ENCODE measurements around the gene TMX1.

Gene TMX1

DNA sequence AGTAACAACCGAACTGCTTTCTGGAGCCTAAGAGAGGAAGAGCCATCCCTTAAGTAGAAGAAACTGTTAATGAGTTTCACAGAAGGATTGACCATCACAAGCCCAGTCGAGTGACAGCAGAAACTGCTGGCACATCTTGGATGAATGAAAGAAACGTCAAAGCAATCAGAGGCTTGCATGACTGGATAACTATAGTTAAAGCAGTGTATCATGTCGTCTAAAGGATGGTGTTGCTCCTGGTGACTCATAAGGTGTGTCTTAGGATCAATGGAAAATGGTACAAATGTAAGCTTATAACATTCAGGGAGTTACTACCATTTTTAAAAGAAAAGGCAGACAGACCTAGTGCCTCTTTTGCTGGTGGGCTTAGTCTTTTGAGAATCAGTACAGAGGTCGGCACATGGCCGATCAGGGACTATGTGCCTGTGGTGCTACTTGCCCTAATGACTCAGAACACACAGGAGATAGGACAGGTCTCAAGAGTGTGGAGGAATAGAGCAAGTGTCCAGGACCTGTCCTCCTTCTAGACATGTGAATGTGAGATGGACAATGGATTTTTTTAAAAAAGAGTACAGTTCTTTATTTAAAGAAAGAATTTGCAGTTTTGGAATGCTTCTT is 55.7 kb downstream of the TMX1 start:
- Histone ChIP-seq H3K9me3 (ENCODE audit: insufficient read depth, low read depth, low read length) (no peaks in the 10 kb centered on the region), H3K36me3 (ENCODE audit: insufficient read depth, low read depth, low read length) (no peaks in the 10 kb centered on the region), H3K4me1 (ENCODE audit: insufficient read depth, low read length) (peaks cover 4% of the 10 kb centered on the region; the same call in 1 of the 2 replicates), H3K27me3 (ENCODE audit: insufficient read depth, low read length) (no peaks in the 10 kb centered on the region), H3K4me3 (ENCODE audit: low read length) (no peak overlapping the region), H3K9ac (ENCODE audit: low read depth, low read length) (no peak overlapping the region), H3K27ac (ENCODE audit: low read length) (no peak overlapping the region)

DNA sequence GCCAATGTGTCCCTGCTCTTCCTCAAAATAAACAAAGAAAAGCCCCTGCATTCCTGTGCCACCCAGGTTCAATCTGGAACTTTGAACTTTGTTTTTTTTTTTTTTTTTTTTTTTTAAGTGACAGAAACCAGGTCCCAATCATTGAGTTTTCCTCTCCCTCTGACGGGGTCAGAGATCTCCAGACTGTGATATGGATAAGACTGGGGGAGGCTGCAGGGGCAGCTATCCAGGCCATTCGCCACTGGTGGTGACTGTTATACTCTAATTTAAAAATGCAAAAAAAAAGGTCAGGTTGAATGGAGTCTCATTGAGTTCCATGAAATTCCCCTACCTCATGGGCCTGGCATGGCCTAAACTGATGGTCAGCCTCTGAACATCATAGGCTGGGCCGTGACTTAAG is 57.0 kb downstream of the TMX1 start:
- H3K4me3 ChIP-seq (ENCODE audit: low read length), result no peak overlapping the region
- H3K9me3 ChIP-seq (ENCODE audit: insufficient read depth, low read depth, low read length), result no peaks in the 10 kb centered on the region
- H3K9ac ChIP-seq (ENCODE audit: low read depth, low read length), result no peak overlapping the region
- no peak overlapping the region for H3K27ac ChIP-seq (ENCODE audit: low read length)
- H3K36me3 ChIP-seq (ENCODE audit: insufficient read depth, low read depth, low read length), result no peaks in the 10 kb centered on the region
- peaks cover 4% of the 10 kb centered on the region; the same call in 1 of the 2 replicates for H3K4me1 ChIP-seq (ENCODE audit: insufficient read depth, low read length)
- H3K27me3 ChIP-seq (ENCODE audit: insufficient read depth, low read length), result no peaks in the 10 kb centered on the region

DNA sequence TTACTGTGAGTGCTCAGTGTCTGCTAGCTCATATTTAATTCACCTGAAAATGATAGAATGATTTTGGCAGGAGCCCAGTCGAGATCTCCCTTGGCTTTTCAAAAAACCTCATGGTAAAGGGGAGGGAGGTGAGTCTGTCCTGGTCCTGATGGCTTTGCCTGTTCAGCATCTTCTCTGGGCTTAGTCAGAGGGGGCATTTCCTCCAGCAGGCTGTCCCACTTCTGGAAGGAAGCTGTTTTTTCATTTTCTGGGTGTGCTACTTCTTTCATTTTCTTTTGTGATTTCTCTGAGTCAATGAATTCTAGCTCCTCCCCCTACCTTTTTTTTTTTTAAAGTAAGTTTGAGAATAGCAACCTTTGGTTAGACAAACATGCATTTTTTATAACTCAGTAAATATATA is 58.8 kb downstream of the TMX1 start:
- Histone ChIP-seq H3K4me1 (ENCODE audit: insufficient read depth, low read length) (peaks cover 1% of the 10 kb centered on the region; the same call in 1 of the 2 replicates), H3K9ac (ENCODE audit: low read depth, low read length) (no peak overlapping the region), H3K27me3 (ENCODE audit: insufficient read depth, low read length) (no peaks in the 10 kb centered on the region), H3K9me3 (ENCODE audit: insufficient read depth, low read depth, low read length) (no peaks in the 10 kb centered on the region), H3K36me3 (ENCODE audit: insufficient read depth, low read depth, low read length) (no peaks in the 10 kb centered on the region), H3K4me3 (ENCODE audit: low read length) (no peak overlapping the region), H3K27ac (ENCODE audit: low read length) (no peak overlapping the region)

DNA sequence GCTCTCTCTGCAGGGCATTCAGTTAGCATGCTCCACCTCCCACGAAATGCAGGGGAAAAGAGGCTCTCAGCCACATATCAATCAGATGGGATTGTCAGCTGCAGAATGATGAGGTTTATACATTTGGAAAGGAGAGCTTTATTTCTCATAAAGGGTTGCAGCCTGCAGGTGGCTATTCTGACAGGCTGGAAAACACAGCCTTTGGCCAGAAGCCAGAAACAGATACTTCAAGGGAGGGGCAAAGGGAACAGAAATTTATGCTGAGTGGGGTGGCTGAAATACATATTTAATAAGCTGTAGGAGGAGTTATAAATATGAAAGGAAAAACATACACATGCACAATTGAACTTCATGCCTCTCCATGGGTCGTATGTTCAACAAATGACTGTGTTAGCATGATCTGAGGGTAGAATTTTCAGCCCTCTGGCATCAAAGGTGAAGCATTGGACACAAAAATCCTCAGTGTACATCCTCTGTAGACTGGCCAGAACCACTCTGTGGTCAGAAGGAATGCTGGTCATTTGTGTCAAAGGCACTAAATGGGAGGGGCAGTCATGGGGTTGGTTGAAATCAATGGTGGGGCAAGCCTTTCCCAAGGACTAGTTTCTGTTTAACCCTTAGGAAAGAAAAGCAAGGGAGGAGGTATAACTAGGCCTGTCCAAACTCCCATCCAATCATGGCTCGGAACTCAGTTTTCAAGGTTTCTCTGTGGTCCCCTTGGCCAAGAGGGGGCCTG is 62.4 kb downstream of the TMX1 start:
- Histone ChIP-seq H3K9me3 (ENCODE audit: insufficient read depth, low read depth, low read length) (no peaks in the 10 kb centered on the region), H3K4me1 (ENCODE audit: insufficient read depth, low read length) (peaks cover 8% of the 10 kb centered on the region; the same call in 1 of the 2 replicates), H3K27ac (ENCODE audit: low read length) (no peak overlapping the region)

DNA sequence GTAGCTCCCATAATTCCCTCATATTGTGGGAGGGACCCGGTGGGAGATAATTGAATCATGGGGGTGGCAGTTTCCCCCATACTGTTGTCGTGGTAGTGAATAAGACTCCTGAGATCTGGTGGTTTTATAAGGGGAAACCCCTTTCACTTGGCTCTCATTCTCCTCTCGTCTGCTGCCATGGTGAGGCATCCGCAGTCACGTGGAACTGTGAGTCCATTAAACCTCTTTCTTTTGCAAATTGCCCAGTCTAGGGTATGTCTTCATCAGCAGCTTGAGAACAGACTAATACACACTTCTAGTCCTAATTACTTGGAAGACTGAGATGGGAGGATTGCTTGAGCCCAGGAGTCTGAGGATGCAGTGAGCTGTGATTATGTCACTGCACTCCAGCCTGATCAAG is 64.4 kb downstream of the TMX1 start:
- H3K27ac ChIP-seq (ENCODE audit: low read length), result no peak overlapping the region

More for the DNA sequence above, 62.4 kb downstream of the TMX1 start:
- Histone ChIP-seq H3K9ac (ENCODE audit: low read depth, low read length) (no peak overlapping the region), H3K4me3 (ENCODE audit: low read length) (no peak overlapping the region), H3K27me3 (ENCODE audit: insufficient read depth, low read length) (no peaks in the 10 kb centered on the region), H3K36me3 (ENCODE audit: insufficient read depth, low read depth, low read length) (no peaks in the 10 kb centered on the region)

DNA sequence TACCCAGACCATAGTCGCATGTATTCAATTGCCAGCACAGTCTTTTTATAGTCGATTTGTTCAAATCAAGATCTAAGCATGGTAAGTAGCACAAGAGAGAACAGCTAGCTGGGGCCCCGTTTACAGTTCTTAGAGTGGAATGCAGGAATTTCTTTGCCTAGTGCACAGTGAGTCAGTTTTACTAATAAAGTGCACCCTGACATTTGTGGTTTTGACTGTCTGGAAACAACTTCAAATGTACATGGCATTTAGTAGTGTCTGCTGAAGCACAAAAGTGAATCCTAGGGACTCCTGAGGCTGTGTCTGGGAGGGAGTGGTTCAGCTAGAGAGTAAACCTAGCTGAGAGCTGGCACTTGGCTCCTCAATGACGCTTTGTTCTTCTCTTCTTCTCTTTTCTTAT is 64.9 kb downstream of the TMX1 start:
- Histone ChIP-seq H3K27ac (ENCODE audit: low read length) (no peak overlapping the region), H3K9ac (ENCODE audit: low read depth, low read length) (no peak overlapping the region), H3K4me3 (ENCODE audit: low read length) (no peak overlapping the region)

More for the DNA sequence above, 64.4 kb downstream of the TMX1 start:
- no peaks in the 10 kb centered on the region for H3K9me3 ChIP-seq (ENCODE audit: insufficient read depth, low read depth, low read length)
- no peak overlapping the region for H3K9ac ChIP-seq (ENCODE audit: low read depth, low read length)
- peaks cover 8% of the 10 kb centered on the region; the same call in 1 of the 2 replicates for H3K4me1 ChIP-seq (ENCODE audit: insufficient read depth, low read length)
- H3K36me3 ChIP-seq (ENCODE audit: insufficient read depth, low read depth, low read length), result no peaks in the 10 kb centered on the region
- no peak overlapping the region for H3K4me3 ChIP-seq (ENCODE audit: low read length)
- H3K27me3 ChIP-seq (ENCODE audit: insufficient read depth, low read length), result no peaks in the 10 kb centered on the region

DNA sequence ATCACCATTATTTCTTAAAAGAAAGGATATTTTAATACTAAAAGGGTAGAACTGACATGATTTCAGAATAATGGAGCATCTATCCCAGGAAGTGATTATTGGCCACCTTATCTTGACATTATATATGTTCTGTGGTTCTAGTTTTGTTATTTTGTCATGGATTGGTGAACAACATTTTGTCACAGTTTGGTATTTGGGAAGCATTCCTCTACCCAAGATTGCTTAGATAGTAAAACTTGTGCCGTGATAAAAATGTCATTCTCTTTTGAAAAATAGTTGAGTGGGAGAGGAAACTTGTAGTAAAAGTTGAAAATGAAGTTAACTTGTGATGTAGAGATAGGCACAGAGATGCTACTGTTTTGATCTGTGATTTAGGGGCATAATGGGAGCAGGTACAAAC is 65.7 kb downstream of the TMX1 start:
- no peaks in the 10 kb centered on the region for H3K27me3 ChIP-seq (ENCODE audit: insufficient read depth, low read length)
- no peak overlapping the region for H3K27ac ChIP-seq (ENCODE audit: low read length)
- H3K9me3 ChIP-seq (ENCODE audit: insufficient read depth, low read depth, low read length), result no peaks in the 10 kb centered on the region
- no peak overlapping the region for H3K9ac ChIP-seq (ENCODE audit: low read depth, low read length)
- H3K36me3 ChIP-seq (ENCODE audit: insufficient read depth, low read depth, low read length), result no peaks in the 10 kb centered on the region
- H3K4me1 ChIP-seq (ENCODE audit: insufficient read depth, low read length), result peaks cover 8% of the 10 kb centered on the region; the same call in 1 of the 2 replicates
- H3K4me3 ChIP-seq (ENCODE audit: low read length), result no peak overlapping the region

More for the DNA sequence above, 64.9 kb downstream of the TMX1 start:
- Histone ChIP-seq H3K9me3 (ENCODE audit: insufficient read depth, low read depth, low read length) (no peaks in the 10 kb centered on the region), H3K4me1 (ENCODE audit: insufficient read depth, low read length) (peaks cover 8% of the 10 kb centered on the region; the same call in 1 of the 2 replicates), H3K27me3 (ENCODE audit: insufficient read depth, low read length) (no peaks in the 10 kb centered on the region), H3K36me3 (ENCODE audit: insufficient read depth, low read depth, low read length) (no peaks in the 10 kb centered on the region)

Data from iPS-20b (cell line).